HEK293 (cell line): ENCODE data around the gene RANBP3L.

ENCODE experiments used
- KLF9 ChIP-seq: fragments of 450-650 bp; formaldehyde crosslinking; IDR thresholded peaks from 2 replicates; pipeline ENCODE4 v1.5.1; 2016; ENCODE audit warnings: missing biosample characterization, missing genetic modification characterization, low read depth
- RBAK ChIP-seq: fragments of 450-650 bp; formaldehyde crosslinking; IDR thresholded peaks from 2 replicates; pipeline ENCODE4 v1.5.1; 2016; ENCODE audit warnings: missing biosample characterization, missing genetic modification characterization
- SETDB1 ChIP-seq: IDR thresholded peaks from one replicate; pipeline ENCODE4 v1.6.1; 2017; ENCODE audit warnings: mild to moderate bottlenecking, low read length, moderate library complexity, mixed read lengths; ENCODE audit not compliant: insufficient read length
- YY1 ChIP-seq: fragments of 450-650 bp; formaldehyde crosslinking; IDR thresholded peaks from 2 replicates; pipeline ENCODE4 v1.5.1; 2018; ENCODE audit warnings: missing biosample characterization, missing genetic modification characterization
- ZBTB20 ChIP-seq: fragments of 450-650 bp; formaldehyde crosslinking; IDR thresholded peaks from 2 replicates; pipeline ENCODE4 v1.5.1; 2016; ENCODE audit warnings: missing biosample characterization, missing genetic modification characterization
- ZNF10 ChIP-seq: fragments of 450-650 bp; formaldehyde crosslinking; IDR thresholded peaks from 2 replicates; pipeline ENCODE4 v1.5.1; 2017; ENCODE audit warnings: missing biosample characterization, missing genetic modification characterization
- ZNF133 ChIP-seq: fragments of 450-650 bp; formaldehyde crosslinking; IDR thresholded peaks from 2 replicates; pipeline ENCODE4 v1.5.1; 2016; ENCODE audit warnings: missing biosample characterization, missing genetic modification characterization
- ZNF335 ChIP-seq: fragments of 450-650 bp; formaldehyde crosslinking; conservative IDR thresholded peaks from 2 replicates; pipeline ENCODE4 v1.5.1; 2016; ENCODE audit warnings: missing biosample characterization, missing genetic modification characterization
- ZNF350 ChIP-seq: fragments of 450-650 bp; formaldehyde crosslinking; IDR thresholded peaks from 2 replicates; pipeline ENCODE4 v1.5.0; 2017; ENCODE audit warnings: missing biosample characterization, mild to moderate bottlenecking, missing genetic modification characterization
- ZNF670 ChIP-seq: fragments of 450-650 bp; formaldehyde crosslinking; IDR thresholded peaks from 2 replicates; pipeline ENCODE4 v1.5.1; 2016; ENCODE audit warnings: missing biosample characterization, missing genetic modification characterization, low read depth
- TF ChIP-seq, protein P1 (sequence below): fragments of 450-650 bp; formaldehyde crosslinking; IDR thresholded peaks from 2 replicates; pipeline ENCODE4 v1.5.1; 2016; ENCODE audit warnings: missing biosample characterization, missing genetic modification characterization
- TF ChIP-seq, protein P2 (sequence below): fragments of 450-650 bp; formaldehyde crosslinking; IDR thresholded peaks from 2 replicates; pipeline ENCODE4 v1.5.1; 2016; ENCODE audit warnings: missing biosample characterization, missing genetic modification characterization
- TF ChIP-seq, protein P3 (sequence below): fragments of 450-650 bp; formaldehyde crosslinking; IDR thresholded peaks from 2 replicates; pipeline ENCODE4 v1.5.1; 2016; ENCODE audit warnings: missing biosample characterization, missing genetic modification characterization, borderline replicate concordance
- TF ChIP-seq, protein P4 (sequence below): fragments of 450-650 bp; formaldehyde crosslinking; IDR thresholded peaks from 2 replicates; pipeline ENCODE4 v1.5.1; 2016; ENCODE audit warnings: missing biosample characterization, missing genetic modification characterization

DNA sequence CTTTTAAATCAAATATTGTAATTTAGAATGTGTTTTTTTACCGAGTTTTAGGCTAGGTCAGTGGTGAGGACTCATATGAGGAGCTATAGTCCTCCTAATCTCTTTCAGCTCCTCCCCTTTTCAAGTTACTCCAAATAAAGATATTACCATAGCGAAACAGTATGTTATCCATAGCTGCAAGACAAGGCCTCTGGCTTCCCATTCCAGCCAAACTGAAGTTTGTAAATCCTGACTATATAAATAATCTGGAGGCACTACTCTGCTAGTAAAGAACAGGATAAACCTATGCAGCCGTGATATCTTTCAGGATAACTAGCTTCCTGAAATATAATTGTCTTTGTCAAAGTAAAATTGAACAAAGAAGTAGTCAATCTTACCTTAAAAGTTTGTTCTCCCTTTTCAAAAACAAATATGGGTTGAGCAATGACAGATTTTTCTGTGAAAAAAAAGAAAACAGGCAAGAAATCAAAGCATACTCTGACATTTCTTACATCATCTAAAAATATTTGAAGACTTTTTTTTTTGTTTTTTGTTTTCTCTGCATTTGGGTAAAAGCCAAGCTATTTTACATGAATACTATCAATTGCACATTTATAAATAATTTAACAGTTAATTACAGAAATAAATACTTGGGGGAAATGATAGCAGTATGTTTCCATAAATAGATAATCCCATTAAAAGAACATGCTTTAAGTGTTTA is 30.7 kb downstream of the RANBP3L start:
- no peak for TF ChIP-seq ZBTB20 (tag by site-specific recombination)
- no peak for TF ChIP-seq YY1
- no peak for TF ChIP-seq RBAK (tag by site-specific recombination)
- TF ChIP-seq, protein P1, sequence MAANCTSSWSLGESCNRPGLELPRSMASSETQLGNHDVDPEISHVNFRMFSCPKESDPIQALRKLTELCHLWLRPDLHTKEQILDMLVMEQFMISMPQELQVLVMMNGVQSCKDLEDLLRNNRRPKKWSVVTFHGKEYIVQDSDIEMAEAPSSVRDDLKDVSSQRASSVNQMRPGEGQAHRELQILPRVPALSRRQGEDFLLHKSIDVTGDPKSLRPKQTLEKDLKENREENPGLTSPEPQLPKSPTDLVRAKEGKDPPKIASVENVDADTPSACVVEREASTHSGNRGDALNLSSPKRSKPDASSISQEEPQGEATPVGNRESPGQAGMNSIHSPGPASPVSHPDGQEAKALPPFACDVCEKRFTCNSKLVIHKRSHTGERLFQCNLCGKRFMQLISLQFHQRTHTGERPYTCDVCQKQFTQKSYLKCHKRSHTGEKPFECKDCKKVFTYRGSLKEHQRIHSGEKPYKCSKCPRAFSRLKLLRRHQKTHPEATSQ (tag by site-specific recombination), result no peak
- no peak for TF ChIP-seq ZNF670
- TF ChIP-seq, protein P2, sequence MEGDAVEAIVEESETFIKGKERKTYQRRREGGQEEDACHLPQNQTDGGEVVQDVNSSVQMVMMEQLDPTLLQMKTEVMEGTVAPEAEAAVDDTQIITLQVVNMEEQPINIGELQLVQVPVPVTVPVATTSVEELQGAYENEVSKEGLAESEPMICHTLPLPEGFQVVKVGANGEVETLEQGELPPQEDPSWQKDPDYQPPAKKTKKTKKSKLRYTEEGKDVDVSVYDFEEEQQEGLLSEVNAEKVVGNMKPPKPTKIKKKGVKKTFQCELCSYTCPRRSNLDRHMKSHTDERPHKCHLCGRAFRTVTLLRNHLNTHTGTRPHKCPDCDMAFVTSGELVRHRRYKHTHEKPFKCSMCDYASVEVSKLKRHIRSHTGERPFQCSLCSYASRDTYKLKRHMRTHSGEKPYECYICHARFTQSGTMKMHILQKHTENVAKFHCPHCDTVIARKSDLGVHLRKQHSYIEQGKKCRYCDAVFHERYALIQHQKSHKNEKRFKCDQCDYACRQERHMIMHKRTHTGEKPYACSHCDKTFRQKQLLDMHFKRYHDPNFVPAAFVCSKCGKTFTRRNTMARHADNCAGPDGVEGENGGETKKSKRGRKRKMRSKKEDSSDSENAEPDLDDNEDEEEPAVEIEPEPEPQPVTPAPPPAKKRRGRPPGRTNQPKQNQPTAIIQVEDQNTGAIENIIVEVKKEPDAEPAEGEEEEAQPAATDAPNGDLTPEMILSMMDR (tag by site-specific recombination), result no peak
- TF ChIP-seq, protein P3, sequence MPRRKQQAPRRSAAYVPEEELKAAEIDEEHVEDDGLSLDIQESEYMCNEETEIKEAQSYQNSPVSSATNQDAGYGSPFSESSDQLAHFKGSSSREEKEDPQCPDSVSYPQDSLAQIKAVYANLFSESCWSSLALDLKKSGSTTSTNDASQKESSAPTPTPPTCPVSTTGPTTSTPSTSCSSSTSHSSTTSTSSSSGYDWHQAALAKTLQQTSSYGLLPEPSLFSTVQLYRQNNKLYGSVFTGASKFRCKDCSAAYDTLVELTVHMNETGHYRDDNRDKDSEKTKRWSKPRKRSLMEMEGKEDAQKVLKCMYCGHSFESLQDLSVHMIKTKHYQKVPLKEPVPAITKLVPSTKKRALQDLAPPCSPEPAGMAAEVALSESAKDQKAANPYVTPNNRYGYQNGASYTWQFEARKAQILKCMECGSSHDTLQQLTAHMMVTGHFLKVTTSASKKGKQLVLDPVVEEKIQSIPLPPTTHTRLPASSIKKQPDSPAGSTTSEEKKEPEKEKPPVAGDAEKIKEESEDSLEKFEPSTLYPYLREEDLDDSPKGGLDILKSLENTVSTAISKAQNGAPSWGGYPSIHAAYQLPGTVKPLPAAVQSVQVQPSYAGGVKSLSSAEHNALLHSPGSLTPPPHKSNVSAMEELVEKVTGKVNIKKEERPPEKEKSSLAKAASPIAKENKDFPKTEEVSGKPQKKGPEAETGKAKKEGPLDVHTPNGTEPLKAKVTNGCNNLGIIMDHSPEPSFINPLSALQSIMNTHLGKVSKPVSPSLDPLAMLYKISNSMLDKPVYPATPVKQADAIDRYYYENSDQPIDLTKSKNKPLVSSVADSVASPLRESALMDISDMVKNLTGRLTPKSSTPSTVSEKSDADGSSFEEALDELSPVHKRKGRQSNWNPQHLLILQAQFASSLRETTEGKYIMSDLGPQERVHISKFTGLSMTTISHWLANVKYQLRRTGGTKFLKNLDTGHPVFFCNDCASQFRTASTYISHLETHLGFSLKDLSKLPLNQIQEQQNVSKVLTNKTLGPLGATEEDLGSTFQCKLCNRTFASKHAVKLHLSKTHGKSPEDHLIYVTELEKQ (tag by site-specific recombination), result no peak
- no peak for TF ChIP-seq ZNF10 (tag by site-specific recombination)
- no peak for TF ChIP-seq SETDB1
- TF ChIP-seq, protein P4, sequence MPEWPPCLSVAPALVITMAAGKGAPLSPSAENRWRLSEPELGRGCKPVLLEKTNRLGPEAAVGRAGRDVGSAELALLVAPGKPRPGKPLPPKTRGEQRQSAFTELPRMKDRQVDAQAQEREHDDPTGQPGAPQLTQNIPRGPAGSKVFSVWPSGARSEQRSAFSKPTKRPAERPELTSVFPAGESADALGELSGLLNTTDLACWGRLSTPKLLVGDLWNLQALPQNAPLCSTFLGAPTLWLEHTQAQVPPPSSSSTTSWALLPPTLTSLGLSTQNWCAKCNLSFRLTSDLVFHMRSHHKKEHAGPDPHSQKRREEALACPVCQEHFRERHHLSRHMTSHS (tag by site-specific recombination), result no peak
- no peak for TF ChIP-seq KLF9
- no peak for TF ChIP-seq ZNF350 (tag by site-specific recombination)
- TF ChIP-seq ZNF335 (tag by site-specific recombination), result no peak
- no peak for TF ChIP-seq ZNF133 (tag by site-specific recombination)
